Central memory CD8-positive, alpha-beta T cell (primary cell): ENCODE data around the gene ZC3H18.
A peak's percentile ranks its signal among the peaks of the same experiment; 100 is the strongest.
"Not testable (repeated sequence)": the region's sequence is repeated elsewhere in the genome, so short reads cannot be mapped to it uniquely, and the experiment has no call there.

ENCODE experiments used
- ATAC-seq: fragments of 150-1000 bp; cut with Tn5 transposase; replicated peaks from 2 replicates; pipeline ENCODE4 v1.10.0; 2022; ENCODE audit warnings: mild to moderate bottlenecking, moderate FRiP score, moderate number of reproducible peaks; ENCODE audit not compliant: poor library complexity, severe bottlenecking; ENCODE audit errors: extremely low read depth
- DNase-seq, 2 donors: peaks; one replicate each; pipeline ENCODE4 v3.0.0; 2021; ENCODE audit warnings: low spot score in 2 of 2
- H3K27ac Mint-ChIP-seq: one replicate; pipeline ENCODE4 v1.8.0; 2022; ENCODE audit warnings: low read depth, mild to moderate bottlenecking, moderate library complexity, mixed read lengths
- H3K27me3 Mint-ChIP-seq: one replicate; pipeline ENCODE4 v1.8.0; 2022; ENCODE audit warnings: mixed read lengths
- H3K36me3 Mint-ChIP-seq: one replicate; pipeline ENCODE4 v1.8.0; 2022; ENCODE audit warnings: mild to moderate bottlenecking, moderate library complexity, mixed read lengths; ENCODE audit not compliant: insufficient read depth
- H3K4me1 Mint-ChIP-seq: one replicate; pipeline ENCODE4 v1.8.0; 2022; ENCODE audit warnings: mixed read lengths
- H3K4me3 Mint-ChIP-seq: one replicate; pipeline ENCODE4 v1.8.0; 2022; ENCODE audit warnings: mild to moderate bottlenecking, moderate library complexity, mixed read lengths
- H3K9me3 Mint-ChIP-seq: one replicate; pipeline ENCODE4 v1.8.0; 2022; ENCODE audit warnings: mixed read lengths

Gene ZC3H18

DNA sequence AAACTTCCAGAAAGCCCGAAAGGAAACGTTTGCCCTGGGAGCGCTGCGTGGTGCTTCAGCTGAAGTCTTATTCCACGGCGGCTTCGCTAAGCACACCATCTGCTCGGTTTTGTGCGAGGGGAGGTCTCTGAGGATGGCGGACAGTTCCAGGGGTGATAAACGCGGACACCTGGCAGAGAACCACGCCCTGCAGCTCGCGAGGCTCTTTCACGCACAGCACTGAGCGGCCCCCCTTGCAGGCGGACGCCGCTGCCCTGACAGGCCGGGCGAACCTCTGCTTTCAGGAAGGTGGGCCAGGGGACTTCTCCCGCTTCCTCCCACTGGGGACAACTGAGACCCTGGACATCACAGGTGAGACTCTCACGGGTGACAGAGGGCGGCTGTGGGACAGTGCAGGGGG, 89.0 kb downstream of the ZC3H18 start:
- Mint-ChIP-seq H3K27ac (no peak overlapping the region), H3K36me3 (peaks cover 6% of the 10 kb centered on the region), H3K4me1 (peaks cover 12% of the 10 kb centered on the region), H3K27me3 (no peaks in the 10 kb centered on the region), H3K4me3 (no peak overlapping the region), H3K9me3 (no peaks in the 10 kb centered on the region)
- no peak for DNase-seq
- ATAC-seq, result no peak

DNA sequence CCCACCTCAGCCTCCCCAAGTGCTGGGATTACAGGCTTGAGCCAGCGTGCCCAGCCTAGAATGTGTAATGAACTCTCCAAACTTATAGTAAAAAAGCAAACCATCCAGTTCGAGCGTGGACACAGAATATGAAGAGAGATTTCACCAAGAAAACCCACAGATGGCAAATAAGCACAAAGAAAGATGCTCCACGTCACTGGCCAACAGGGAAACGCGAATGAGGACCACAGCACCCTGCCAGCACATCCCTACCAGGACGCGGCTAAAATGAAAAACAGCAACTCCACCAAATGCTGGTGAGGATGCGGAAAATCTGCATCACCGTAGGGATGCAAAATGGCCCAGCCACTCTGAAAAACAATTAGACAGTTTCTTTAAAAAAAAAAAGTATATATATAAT, 91.3 kb downstream of the ZC3H18 start:
- Mint-ChIP-seq H3K36me3 (peaks cover 6% of the 10 kb centered on the region), H3K4me1 (peaks cover 12% of the 10 kb centered on the region), H3K27me3 (no peaks in the 10 kb centered on the region), H3K27ac (peak overlapping the region; percentile 80), H3K4me3 (peak overlapping the region; percentile 86), H3K9me3 (no peaks in the 10 kb centered on the region)
- DNase-seq (no peak), ATAC-seq (no peak)

DNA sequence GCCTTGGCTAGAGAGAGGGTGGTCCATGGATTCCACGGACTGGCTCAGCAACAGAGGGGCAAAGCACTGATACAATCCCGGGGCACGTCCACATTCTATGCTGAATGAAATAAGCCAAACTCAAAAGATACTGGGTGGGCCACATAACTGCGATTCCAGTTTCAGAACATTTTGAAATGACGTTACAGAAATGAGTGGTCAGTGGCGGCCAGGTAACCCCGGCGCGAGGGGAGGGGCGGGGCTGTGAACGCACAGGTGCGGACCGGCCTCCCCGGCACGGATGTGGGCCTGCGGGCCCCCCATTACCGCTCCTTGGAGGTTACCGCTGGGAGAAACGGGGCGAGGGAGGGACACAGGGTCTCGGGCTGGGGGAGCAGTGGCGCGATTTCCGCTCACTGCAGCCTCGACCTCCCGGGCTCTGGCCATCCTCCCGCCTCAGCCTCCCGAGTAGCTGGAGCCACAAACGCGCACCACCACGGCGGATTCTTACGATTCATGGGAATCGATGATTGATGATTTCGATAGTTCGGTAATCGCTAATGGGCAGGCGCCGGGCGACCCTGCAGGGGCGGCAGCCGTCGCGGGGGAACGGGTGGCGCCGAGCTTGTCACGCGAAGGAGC, 92.1 kb downstream of the ZC3H18 start:
- DNase-seq (no peak), ATAC-seq (peak; percentile 1)
- Mint-ChIP-seq H3K36me3 (peaks cover 8% of the 10 kb centered on the region), H3K9me3 (no peaks in the 10 kb centered on the region), H3K4me3 (peak overlapping the region; percentile 86), H3K4me1 (peaks cover 12% of the 10 kb centered on the region), H3K27me3 (no peaks in the 10 kb centered on the region), H3K27ac (peak overlapping the region; percentile 92)

DNA sequence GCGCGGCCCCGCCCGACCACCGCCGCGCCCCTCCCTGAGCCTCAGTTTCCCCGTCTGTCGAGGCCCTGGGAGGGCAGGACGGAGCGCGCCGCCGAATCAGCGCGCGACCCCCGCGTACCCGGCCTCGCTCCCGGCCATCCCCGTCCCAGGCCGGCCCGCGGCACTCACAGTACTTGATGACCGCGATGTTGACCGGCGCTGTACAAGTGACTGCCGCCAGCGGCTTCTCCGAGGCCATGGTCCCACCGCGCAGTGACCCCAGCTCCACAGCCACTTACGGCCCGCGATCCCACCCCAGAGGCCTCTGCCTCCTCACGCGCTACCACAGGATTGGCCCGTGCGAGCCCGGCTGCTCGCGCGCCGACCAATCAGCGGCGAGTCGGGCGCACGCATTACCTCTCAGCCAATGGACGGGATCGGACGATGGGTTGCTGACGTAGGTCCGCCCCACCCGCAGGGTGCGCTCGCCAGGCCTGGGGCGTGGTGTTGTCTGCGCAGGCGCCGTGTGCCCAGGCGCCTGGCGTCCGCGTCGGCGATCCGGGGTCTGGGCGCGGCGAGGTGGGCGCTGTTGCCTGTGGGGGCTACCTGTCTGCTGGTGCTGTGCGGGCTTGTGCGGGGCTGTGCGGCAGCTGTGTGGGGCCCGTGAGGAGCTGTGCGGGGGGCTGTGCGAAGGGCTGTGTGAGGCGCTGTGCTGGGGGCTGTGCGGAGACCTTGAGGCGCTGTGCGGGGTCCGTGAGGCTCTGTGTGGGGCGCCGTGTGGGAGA, 92.8 kb downstream of the ZC3H18 start, which contains the start of gene MVD:
Gene MVD, minus strand, starts transcription at position 249 of the 764 bp plus-strand sequence. Its CDS starts 11 bp downstream, at position 238.
- no peaks in the 10 kb centered on the region for H3K27me3 Mint-ChIP-seq
- DNase-seq, result peak; percentile 87 to 92

DNA sequence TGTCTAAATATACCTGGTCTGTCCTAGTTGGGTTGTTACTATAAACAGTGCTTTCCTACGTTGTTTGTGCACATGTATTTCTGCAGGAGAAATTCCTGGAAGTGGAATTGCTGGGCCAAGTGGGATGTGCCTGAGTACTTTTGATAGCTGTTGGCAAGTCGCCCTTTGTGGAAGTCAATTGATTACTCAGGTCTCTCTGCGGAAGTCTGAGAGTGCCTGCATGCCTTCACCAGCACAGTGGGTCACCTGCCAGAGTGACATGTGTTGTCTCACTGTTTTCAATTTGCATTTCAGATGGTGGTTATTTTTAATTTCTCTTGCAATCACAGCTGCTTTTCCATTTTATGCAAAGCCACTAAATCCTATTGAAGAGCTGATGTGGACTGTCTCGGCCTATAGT, 94.9 kb downstream of the ZC3H18 start:
- no peak overlapping the region for H3K27ac Mint-ChIP-seq
- no peak for DNase-seq
- no peaks in the 10 kb centered on the region for H3K9me3 Mint-ChIP-seq
- peaks cover 12% of the 10 kb centered on the region for H3K4me1 Mint-ChIP-seq
- no peak for ATAC-seq
- peaks cover 10% of the 10 kb centered on the region for H3K36me3 Mint-ChIP-seq
- peak overlapping the region; percentile 37 for H3K4me3 Mint-ChIP-seq
- H3K27me3 Mint-ChIP-seq, result no peaks in the 10 kb centered on the region

More for the DNA sequence above, 92.8 kb downstream of the ZC3H18 start, which contains the start of gene MVD:
- peaks cover 12% of the 10 kb centered on the region for H3K4me1 Mint-ChIP-seq
- peak; percentile 99 for ATAC-seq
- H3K36me3 Mint-ChIP-seq, result peaks cover 8% of the 10 kb centered on the region
- H3K9me3 Mint-ChIP-seq, result no peaks in the 10 kb centered on the region
- peak within 1 kb of the TSS; percentile 92 for H3K27ac Mint-ChIP-seq
- peak within 1 kb of the TSS; percentile 86 for H3K4me3 Mint-ChIP-seq

DNA sequence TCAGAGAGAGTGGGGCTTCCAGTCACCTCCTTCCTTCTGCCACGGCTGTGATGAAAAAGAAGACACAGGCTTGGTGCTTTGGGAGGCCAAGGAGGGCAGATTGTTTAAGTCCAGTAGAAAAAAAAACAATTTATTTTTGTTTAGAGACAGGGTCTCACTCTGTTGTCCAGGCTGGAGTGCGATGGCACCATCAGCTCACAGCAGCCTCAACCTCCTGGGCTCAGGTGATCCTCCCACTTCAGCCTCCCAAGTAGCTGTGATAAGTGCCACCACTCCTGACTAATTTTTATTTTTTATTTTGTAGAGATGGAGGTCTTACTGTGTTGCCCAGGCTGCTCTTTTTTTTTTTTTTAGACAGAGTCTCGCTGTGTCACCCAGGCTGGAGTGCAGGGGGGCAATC, 95.4 kb downstream of the ZC3H18 start:
- Mint-ChIP-seq H3K4me3 (no peak overlapping the region), H3K27me3 (no peaks in the 10 kb centered on the region), H3K9me3 (no peaks in the 10 kb centered on the region), H3K4me1 (peaks cover 12% of the 10 kb centered on the region), H3K36me3 (peaks cover 10% of the 10 kb centered on the region), H3K27ac (no peak overlapping the region)
- ATAC-seq (no peak), DNase-seq (no peak)

DNA sequence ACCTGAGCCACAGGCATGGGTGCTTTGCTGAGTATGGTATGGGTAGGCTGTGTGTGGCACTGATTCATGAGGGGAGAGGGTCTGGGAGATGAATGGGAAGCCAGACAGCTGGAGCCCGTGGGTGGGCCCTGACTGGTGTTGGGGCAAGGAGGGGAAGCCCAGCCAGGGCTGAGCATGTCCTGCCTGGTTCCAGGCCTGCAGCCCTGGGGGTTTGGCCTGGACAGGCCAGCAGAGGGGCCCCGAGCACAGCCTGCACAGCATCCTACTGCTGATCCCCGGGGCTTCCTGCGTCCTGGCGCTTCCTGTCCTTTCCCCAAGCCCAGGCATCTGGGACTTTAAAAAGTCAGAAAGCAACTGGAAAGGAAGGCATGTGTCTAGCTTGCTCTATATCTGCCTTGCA, 97.3 kb downstream of the ZC3H18 start:
- no peaks in the 10 kb centered on the region for H3K9me3 Mint-ChIP-seq
- no peak overlapping the region for H3K4me3 Mint-ChIP-seq
- ATAC-seq (no peak), DNase-seq (no peak)
- peaks cover 9% of the 10 kb centered on the region for H3K36me3 Mint-ChIP-seq
- H3K27ac Mint-ChIP-seq, result no peak overlapping the region
- no peaks in the 10 kb centered on the region for H3K27me3 Mint-ChIP-seq
- no peaks in the 10 kb centered on the region for H3K4me1 Mint-ChIP-seq

DNA sequence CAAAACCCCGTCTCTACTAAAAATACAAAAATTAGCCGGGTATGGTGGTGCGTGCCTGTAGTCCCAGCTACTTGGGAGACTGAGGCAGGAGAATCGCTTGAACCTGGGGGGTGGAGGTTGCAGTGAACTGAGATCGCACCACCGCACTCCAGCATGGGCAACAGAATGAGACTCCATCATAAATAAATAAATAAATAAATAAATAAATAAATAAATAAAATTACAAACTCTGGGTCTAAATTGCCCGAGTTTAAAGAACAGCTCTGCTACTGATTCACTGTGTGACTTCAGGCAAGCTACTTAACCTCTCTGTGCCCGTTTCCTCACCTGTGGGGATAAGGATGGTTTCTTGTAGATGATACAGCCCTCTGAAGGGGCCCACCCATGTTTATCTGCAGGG, 99.3 kb downstream of the ZC3H18 start:
- H3K27me3 Mint-ChIP-seq, H3K9me3 Mint-ChIP-seq, H3K4me3 Mint-ChIP-seq, H3K4me1 Mint-ChIP-seq, DNase-seq, ATAC-seq, H3K36me3 Mint-ChIP-seq, H3K27ac Mint-ChIP-seq: not testable (repeated sequence)

DNA sequence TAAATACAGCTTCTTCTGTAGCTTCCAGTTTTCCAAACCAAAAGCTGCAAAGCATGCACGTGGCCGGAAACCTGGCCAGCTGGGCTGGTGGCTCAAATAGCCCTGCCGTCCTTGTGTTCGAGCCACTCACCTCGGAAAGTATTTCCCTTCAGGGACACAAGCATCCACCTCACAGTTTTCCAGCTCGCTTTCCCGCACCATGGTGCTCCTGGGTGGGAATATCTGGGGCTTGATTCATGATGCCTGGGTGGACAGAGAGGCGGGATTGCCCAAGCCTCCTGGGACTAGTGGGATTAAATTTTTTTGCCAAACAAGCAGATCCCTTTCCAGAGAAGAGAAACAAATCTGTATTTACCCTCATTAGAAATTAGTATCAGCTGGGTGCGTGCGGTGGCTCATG, 99.8 kb downstream of the ZC3H18 start:
- Mint-ChIP-seq H3K4me1 (no peaks in the 10 kb centered on the region), H3K27ac (no peak overlapping the region), H3K4me3 (no peak overlapping the region), H3K27me3 (no peaks in the 10 kb centered on the region), H3K9me3 (no peaks in the 10 kb centered on the region), H3K36me3 (peaks cover 4% of the 10 kb centered on the region)
- ATAC-seq, result no peak
- no peak for DNase-seq

DNA sequence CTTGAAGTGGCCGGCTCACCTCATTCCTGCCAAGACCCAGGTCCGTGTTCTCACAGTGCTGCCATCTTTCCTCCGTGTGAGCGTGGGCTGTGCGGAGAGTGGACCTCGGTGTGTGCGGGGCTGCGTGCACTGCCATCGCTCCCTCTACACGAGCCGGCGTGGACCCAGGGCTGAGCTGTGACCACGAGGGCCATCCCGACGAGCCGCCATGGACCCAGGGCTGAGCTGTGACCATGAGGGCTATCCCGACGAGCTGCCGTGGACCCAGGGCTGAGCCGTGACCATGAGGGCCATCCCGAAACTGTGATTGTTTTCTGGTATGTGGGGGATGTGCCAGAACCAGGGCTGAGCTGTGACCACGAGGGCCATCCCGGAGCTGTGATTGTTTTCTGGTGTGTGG, 101.6 kb downstream of the ZC3H18 start:
- Mint-ChIP-seq H3K4me1 (no peaks in the 10 kb centered on the region), H3K27me3 (no peaks in the 10 kb centered on the region), H3K27ac (no peak overlapping the region), H3K9me3 (no peaks in the 10 kb centered on the region), H3K4me3 (no peak overlapping the region), H3K36me3 (peaks cover 4% of the 10 kb centered on the region)
- ATAC-seq (no peak), DNase-seq (no peak)

DNA sequence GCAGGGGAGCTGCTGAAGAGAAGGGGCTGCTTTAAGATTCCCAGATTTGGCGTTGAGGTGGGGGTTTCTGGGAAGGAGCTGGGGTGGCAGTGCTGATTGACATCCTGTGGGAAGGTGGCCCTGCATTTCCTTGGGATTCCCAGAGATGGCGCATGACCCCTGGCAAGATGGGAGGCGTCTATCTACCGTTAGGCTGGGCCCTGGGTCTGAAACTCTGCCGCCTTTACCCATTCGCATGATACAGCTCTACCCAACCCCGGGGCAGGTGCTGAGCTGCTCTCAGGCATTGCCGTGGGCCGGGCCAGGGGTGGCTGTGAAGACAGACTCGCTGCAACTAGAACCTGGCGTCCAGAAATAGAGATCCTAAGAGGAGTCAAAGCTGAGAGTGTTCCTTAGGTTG, 102.6 kb downstream of the ZC3H18 start:
- H3K27me3 Mint-ChIP-seq, result no peaks in the 10 kb centered on the region
- H3K27ac Mint-ChIP-seq, result no peak overlapping the region
- no peaks in the 10 kb centered on the region for H3K9me3 Mint-ChIP-seq
- H3K36me3 Mint-ChIP-seq, result peaks cover 1% of the 10 kb centered on the region
- DNase-seq (no peak), ATAC-seq (no peak)
- H3K4me3 Mint-ChIP-seq, result no peak overlapping the region
- H3K4me1 Mint-ChIP-seq, result no peaks in the 10 kb centered on the region

DNA sequence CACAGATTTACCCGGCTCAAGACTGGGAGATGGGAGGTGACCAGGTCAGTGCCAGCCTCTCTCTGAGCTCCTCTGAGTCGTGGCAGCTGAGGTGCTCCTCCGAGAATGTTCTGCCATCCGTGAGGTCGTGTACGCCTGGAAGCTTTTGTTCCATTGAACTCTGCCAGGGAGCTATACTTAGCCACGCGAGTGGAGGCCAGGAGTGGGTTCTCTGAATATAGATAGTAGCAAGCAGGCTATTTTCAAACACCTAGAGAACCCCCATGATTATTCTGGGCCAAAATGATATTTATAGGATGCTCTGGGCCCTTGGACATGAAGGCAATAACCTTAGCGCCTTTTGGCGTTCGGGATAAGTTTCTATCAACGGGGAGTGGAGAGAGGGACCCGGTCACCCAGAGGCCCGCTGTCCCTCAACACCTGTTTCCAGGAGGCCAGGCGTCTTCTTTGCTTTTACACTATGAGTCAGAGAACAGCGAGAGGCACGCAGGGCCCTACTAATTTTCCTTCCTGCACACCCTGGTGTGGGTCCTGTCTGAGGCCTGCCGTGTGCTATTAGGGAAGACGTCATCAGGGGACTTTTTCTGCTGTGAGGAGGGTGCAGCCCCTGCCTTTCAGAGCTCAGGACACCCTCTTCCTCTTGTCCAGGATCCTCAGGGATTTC, 103.6 kb downstream of the ZC3H18 start:
- Mint-ChIP-seq H3K27ac (no peak overlapping the region), H3K36me3 (no peaks in the 10 kb centered on the region), H3K9me3 (no peaks in the 10 kb centered on the region), H3K27me3 (no peaks in the 10 kb centered on the region), H3K4me3 (no peak overlapping the region), H3K4me1 (no peaks in the 10 kb centered on the region)
- DNase-seq (no peak), ATAC-seq (no peak)
